ENCODE results near the gene UBTF. TPM values are rescaled to one million over a fixed set of nuclear protein-coding genes. Genes with fewer than 3 reads are reported as not detected.
A peak's percentile ranks its signal among the peaks of the same experiment; 100 is the strongest.

UBTF gene
- polyA plus RNA-seq, 2 of the 4 experiments (the other 2 are of a cell fraction), result 39.8 to 76.2 TPM

DNA sequence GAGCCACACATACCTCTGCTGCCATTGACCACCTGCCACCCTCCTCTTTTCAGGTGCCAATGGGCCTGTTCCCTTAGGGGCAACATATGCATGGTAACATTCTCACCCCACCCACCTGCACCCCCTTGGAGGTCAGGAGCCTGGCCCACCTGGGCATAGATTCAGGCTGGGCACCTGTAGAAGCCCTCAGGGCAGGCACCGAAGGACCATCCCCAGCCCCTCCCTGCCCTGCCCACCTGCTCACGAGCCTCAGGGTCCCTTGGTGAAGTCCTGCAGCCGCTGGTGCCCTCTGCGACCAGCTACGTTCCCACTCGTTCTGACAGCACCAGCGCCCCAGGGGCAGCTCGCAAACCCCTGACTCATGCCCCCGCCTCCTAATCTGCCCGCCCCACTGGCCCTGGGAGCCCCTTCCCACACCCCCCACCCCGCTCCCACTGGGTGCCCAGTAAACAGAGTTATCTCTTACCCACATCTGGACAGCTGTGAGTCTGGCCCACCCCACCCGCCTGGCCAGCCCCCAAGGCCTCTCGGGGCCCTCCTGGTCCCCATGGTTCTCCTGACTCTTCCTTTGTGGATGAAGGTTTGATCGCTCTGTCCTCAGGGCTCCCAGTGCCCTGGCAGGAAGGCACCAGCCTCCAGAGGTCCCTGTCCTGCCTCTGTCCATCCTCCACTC lies 48.5 kb upstream of the UBTF start, which contains the start of gene SLC4A1:
TSS of gene SLC4A1 (minus strand) at position 318 of the 673 bp plus-strand sequence. CDS start 5,269 bp downstream, outside the sequence.
- FAIRE-seq, result no peak
- 65% methylated on average over 11 of the region's 14 CpGs for WGBS (ENCODE audit: missing lambda C conversion rate)
- no peak within 1 kb of the TSS for H3K4me2 ChIP-seq
- CTCF ChIA-PET, result interaction anchor here (0.8 to 1.3 kb wide), 3 partner anchors 9 to 25 kb away, joined by 3 read pairs; no protein-coding TSS in a partner anchor
- TF ChIP-seq HDAC2 (IDR thresholded peaks at IDR 0.05) (no peak), HOXB5 (CRISPR knock-in tag; IDR thresholded peaks at IDR 0.05) (no peak), MAFK (IDR thresholded peaks at IDR 0.05; ENCODE audit: partially characterized antibody) (no peak), CEBPB (IDR thresholded peaks at IDR 0.05) (no peak)
- TF ChIP-seq, protein P1, sequence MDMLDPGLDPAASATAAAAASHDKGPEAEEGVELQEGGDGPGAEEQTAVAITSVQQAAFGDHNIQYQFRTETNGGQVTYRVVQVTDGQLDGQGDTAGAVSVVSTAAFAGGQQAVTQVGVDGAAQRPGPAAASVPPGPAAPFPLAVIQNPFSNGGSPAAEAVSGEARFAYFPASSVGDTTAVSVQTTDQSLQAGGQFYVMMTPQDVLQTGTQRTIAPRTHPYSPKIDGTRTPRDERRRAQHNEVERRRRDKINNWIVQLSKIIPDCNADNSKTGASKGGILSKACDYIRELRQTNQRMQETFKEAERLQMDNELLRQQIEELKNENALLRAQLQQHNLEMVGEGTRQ (IDR thresholded peaks at IDR 0.05), result no peak
- TF ChIP-seq, protein P2, sequence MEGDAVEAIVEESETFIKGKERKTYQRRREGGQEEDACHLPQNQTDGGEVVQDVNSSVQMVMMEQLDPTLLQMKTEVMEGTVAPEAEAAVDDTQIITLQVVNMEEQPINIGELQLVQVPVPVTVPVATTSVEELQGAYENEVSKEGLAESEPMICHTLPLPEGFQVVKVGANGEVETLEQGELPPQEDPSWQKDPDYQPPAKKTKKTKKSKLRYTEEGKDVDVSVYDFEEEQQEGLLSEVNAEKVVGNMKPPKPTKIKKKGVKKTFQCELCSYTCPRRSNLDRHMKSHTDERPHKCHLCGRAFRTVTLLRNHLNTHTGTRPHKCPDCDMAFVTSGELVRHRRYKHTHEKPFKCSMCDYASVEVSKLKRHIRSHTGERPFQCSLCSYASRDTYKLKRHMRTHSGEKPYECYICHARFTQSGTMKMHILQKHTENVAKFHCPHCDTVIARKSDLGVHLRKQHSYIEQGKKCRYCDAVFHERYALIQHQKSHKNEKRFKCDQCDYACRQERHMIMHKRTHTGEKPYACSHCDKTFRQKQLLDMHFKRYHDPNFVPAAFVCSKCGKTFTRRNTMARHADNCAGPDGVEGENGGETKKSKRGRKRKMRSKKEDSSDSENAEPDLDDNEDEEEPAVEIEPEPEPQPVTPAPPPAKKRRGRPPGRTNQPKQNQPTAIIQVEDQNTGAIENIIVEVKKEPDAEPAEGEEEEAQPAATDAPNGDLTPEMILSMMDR (IDR thresholded peaks at IDR 0.05), result no peak
- no peak within 1 kb of the TSS for H3K27ac ChIP-seq
- 0 out of 6 replicates have a peak, but pooled peaks of 1 of the 2 experiments have one; percentile 7 for ATAC-seq
- no peak within 1 kb of the TSS for H3K4me3 ChIP-seq
- DNase-seq (ENCODE audit: low read depth in 1 of 2, low spot score in 1 of 2), result no peak
- no peaks in the 10 kb centered on the region for H3K9me3 ChIP-seq
- POLR2A ChIA-PET, result interaction anchor here (0.5 to 0.6 kb wide), 2 partner anchors 22 to 48 kb away, joined by 3 to 4 read pairs; no protein-coding TSS in a partner anchor
- H3K4me1 ChIP-seq, result no peaks in the 10 kb centered on the region

DNA sequence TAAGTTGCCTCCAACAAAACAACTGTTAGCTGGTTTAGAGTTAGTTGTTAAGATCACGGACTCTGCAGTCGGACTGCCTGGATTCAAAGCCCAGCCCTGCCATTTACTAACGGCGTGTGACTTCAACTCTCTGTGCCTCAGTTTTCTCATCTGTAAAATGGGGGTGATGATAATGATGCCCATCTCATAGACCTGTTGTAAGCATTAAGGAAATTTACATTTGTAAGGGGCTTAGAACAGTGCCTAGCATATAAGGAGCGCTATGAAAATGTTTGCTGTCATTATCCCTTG lies 47.6 kb upstream of the UBTF start:
- POLR2A ChIA-PET, result interaction anchor here (0.6 kb wide), 2 partner anchors 47 to 67 kb away, joined by 3 to 4 read pairs; no protein-coding TSS in a partner anchor

DNA sequence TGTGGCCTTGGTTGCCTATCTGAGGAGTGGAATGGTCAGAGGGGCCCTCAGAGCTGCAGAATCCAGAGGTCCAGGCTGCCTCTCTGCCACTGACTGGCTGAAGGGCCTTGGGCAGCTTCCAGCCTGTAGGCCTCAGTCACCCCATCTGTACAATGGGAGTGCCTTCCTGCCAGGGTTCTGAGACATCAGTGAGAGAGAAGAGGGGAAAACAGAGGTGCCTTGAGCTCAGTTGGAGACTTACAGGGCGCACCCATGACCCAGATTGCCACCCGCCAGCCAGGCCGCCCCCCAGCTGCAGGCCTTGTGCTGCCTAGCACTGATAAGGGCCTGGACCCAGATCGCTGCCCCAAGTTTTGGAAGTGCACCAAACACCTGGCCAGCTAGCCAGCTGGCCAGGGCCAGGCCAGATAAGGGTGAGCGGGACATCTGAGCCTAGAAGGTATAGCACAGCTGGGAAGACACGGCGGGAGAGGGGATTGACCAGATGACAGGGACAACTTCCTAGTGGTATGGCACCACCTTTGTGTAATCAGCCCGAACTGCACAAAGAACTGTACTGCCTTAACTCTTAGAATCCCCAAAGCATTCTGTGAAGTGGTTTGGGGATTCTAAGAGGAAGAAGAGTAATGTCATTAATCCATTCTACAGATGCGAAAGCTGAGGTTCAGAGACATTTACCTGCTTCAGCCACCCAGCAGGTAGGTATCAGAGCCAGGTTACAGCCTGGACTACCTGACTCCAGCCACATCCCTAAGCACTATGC lies 47.1 kb upstream of the UBTF start:
- FAIRE-seq (no peak), ATAC-seq (peak; percentile 36 to 43; a peak in 3 of 6 replicates), DNase-seq (ENCODE audit: low read depth in 1 of 2, low spot score in 1 of 2) (peak in 1 of 2 experiments; percentile 45)
- POLR2A ChIA-PET, result interaction anchor here (0.6 kb wide), 1 partner anchor 67 kb away, joined by 3 read pairs; no protein-coding TSS in a partner anchor
- TF ChIP-seq KDM1A (IDR thresholded peaks at IDR 0.05; ENCODE audit: low read depth) (peak; percentile 67; the same call in 1 of the 2 replicates), FOSL2 (IDR thresholded peaks at IDR 0.05) (no peak), FOSL2 (CRISPR knock-in tag; IDR thresholded peaks at IDR 0.05) (no peak), CHD4 (IDR thresholded peaks at IDR 0.05; ENCODE audit: borderline replicate concordance) (0 out of 2 replicates have a peak, but pooled peaks have one; percentile 25), RAD21 (conservative IDR thresholded peaks at IDR 0.05 in 1 of 2, IDR thresholded peaks at IDR 0.05 in 1 of 2) (0 out of 5 replicates have a peak, but pooled peaks of 1 of the 2 experiments have one; percentile 7)
- Histone ChIP-seq H3K4me3 (no peak overlapping the region), H3K4me2 (no peak overlapping the region), H3K4me1 (no peaks in the 10 kb centered on the region), H3K9me3 (no peaks in the 10 kb centered on the region), H3K27ac (no peak overlapping the region)
- CTCF ChIA-PET, result interaction anchor here (0.7 to 1.4 kb wide), 6 partner anchors 22 to 143 kb away, joined by 3 to 4 read pairs (median 4); partner anchors contain the start of gene HDAC5
- 84% methylated on average over 9 of the region's 9 CpGs for WGBS (ENCODE audit: missing lambda C conversion rate)

More for the DNA sequence above, 47.6 kb upstream of the UBTF start:
- ATAC-seq (no peak), DNase-seq (ENCODE audit: low read depth in 1 of 2, low spot score in 1 of 2) (no peak), FAIRE-seq (no peak)
- TF ChIP-seq FOSB (CRISPR knock-in tag; IDR thresholded peaks at IDR 0.05) (no peak), FOSL2 (IDR thresholded peaks at IDR 0.05) (no peak), FOSL2 (CRISPR knock-in tag; IDR thresholded peaks at IDR 0.05) (no peak), FOXS1 (CRISPR knock-in tag; IDR thresholded peaks at IDR 0.05) (no peak), CHD4 (IDR thresholded peaks at IDR 0.05; ENCODE audit: borderline replicate concordance) (no peak), ZNF302 (CRISPR knock-in tag; IDR thresholded peaks at IDR 0.05) (no peak)
- Histone ChIP-seq H3K4me3 (no peak overlapping the region), H3K9me3 (no peaks in the 10 kb centered on the region), H3K27ac (no peak overlapping the region), H3K4me1 (no peaks in the 10 kb centered on the region), H3K4me2 (no peak overlapping the region)
- WGBS (ENCODE audit: missing lambda C conversion rate), result 79% methylated on average over 5 of the region's 5 CpGs
- CTCF ChIA-PET, result interaction anchor here (0.9 to 1.4 kb wide), 5 partner anchors 12 to 83 kb away, joined by 3 to 4 read pairs (median 3); no protein-coding TSS in a partner anchor
